ENCODE results near the gene CALR.

The CALR gene

GRCh38 chr19:12983542-12984142, 45.2 kb downstream of the CALR start:
- DNase-seq = no peak

DNA sequence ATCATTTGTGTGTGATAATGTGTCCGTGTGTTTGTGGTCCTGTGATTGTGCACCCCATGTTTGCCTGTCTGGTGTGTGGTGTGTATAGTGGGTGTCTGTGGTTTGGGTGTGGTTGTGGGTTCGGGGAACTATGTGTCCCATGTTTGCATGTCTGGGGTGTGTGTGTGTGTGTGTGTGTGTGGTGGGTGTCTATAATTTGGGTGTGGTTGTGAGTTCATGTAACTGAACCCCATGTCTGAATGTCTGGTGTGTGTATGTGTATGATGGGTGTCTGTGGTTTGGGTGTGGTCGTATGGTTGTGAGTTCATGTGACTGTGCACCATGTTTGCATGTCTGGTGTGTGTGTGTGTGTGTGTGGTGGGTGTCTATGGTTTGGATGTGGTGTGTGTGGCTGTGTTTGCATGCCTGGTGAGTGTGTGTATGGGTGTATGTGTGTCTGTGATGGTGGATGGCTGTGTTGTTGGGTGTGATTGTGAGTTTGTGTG, 45.8 kb downstream of the CALR start:
- no peak for DNase-seq

- DNase-seq = no peak
These were observed 46.3 kb downstream of the CALR start for GRCh38 chr19:12984683-12985048.

DNA sequence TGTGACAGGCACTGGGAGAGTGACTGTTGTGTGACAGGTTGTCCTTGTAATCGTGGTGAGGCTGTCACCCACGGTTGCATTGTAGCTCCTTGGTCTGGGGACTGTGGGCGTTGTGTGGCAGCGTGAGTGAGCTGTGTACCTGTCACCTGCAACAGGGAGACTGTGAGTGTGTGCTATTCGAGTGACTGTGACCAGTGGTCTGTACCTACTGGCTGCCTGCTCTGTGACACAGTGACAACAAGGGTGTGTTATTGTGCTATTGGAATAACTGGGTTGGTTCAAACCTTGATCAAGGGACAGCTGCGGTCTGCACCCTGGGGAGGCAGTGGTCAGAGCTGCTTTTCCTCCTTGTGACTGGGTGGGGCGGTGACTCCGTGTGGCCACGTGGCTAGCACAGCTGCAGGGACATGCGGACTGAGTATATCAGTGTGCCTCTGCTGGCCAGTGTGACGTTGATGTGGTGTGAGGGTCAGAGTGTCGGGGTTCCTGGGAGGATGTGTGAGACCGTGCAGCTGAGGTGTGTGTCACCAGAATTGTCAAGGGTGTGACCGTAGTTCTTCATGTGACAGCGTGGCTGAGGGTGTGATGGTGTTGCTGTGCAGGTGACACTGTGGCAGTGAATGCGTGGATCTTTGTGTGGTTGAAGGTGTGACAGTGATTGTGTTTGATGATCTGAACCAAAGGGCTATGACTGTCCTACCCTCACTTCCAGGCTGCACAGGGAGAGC, 46.8 kb downstream of the CALR start:
- peak; percentile 13 for DNase-seq

- DNase-seq = no peak
These were observed 48.3 kb downstream of the CALR start for GRCh38 chr19:12986726-12987125.

GRCh38 chr19:12987190-12987589, 48.8 kb downstream of the CALR start:
- no peak for DNase-seq

DNA sequence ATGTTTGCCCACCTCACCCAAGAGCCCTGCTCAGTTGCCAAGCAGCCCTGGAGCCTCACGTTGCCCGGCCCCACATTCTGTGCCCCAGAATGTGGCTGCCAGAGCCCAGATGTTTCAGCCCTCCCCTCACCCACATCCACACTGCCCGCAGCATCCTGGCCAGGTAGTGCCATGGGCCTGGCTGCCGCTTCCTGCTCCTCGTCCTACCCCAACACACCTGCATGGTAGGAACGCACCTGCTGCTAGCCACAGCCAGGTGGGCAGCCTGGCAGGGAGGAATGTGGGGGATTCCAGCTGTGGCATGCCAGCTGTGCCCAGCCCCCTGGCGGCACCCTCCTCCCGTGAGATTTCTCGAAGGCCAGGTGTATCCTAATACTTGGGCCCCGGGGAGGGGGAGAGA, 49.4 kb downstream of the CALR start:
- DNase-seq = no peak

DNA sequence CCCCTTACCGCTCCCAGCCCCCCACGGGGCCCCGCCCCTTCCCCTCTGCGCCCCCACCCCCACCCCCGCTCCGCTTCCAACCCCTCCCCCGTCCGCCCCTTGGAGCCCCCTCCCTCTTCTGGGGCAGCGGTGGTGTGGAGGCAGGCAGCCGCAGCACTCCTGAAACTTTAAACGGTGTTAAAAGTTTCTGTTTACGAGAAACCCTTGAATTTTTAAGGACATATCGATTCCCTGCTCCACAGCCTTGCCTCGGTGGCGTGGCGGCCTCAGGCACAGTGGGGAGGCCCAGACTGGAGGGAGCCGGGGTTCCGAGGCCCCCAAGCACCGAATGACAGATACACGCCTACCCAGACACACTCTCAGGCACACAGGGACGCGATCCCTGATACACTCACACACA, 52.0 kb downstream of the CALR start:
- no peak for DNase-seq

- no peak for DNase-seq
These were observed 52.4 kb downstream of the CALR start for GRCh38 chr19:12990853-12991252.

DNA sequence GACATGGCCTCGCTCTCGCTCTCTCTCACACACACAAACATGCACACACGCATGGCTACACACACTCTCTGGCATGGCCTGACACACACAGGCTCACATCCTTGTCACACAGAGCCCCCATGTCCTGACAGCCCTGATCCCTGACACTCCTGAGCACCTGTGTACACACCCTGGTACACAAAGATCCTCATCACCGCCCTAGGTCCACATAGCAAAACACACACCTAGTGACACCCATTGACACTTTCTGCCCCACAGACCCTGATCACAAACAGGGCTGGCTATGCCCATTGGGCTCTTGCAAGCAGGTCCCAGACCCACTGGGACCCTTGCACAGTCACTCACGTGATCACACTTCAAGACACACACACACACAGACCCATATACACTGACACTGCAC, 52.9 kb downstream of the CALR start:
- no peak for DNase-seq

DNA sequence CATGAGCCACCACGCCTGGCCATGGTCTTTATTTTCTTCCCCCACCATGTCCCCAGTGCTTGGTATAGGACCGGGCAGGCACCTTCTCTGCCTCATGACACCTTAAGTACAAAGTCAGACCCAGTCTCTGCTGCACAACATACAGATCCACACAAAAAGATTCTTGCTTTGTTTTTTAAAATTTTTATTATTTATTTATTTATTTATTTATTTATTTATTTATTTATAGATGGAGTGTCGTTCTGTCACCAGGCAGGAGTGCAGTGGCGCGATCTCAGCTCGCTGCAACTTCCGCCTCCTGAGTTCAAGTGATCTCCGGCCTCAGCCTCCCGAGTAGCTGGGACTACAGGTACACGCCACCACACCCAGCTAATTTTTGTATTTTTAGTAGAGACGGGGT, 54.3 kb downstream of the CALR start:
- no peak for DNase-seq

- DNase-seq = no peak
These were observed 55.2 kb downstream of the CALR start for GRCh38 chr19:12993562-12993961.
